ENCODE data around the gene ERRFI1.

DNA sequence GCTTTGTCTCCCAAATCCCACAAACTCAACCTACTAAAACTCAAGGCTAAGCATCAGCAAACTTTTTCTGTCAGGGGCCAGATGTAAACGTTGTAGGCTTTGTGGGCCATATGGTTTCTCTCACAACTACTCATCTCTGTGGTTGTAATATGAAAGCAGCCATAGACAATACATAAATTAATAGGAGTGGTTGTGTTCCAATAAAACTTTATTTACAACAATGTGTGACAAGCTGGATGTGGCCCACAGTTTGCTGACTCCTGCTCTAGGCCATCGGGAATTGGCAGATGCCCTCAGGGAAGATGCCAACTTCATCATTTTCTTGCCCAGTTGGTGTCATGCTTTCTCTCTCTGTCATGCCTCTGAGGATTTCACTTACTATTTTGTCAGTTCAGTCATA lies 17.5 kb upstream of the ERRFI1 start:
- TF ChIP-seq TAF1 (IDR thresholded peaks at IDR 0.05; ENCODE audit: borderline replicate concordance, insufficient read depth, low read length) (no peak), POLR2AphosphoS5 (IDR thresholded peaks at IDR 0.05; ENCODE audit: low read depth, low read length) (no peak), SIN3A (IDR thresholded peaks at IDR 0.05; ENCODE audit: borderline replicate concordance, insufficient read depth, low read length) (no peak)

All from PFSK-1 (cell line).